ENCODE measurements around the gene PAN2.
A peak's percentile ranks its signal among the peaks of the same experiment; 100 is the strongest.
"Not testable (repeated sequence)": the region's sequence is repeated elsewhere in the genome, so short reads cannot be mapped to it uniquely, and the experiment has no call there.

PAN2 gene

GRCh38 chr12:56308714-56309113 is 25.1 kb downstream of the PAN2 start:
- DNase-seq (ENCODE audit: low read depth in 1 of 2, low spot score in 1 of 2) = no peak

GRCh38 chr12:56307221-56307965 is 26.4 kb downstream of the PAN2 start:
- DNase-seq (ENCODE audit: low read depth in 1 of 2, low spot score in 1 of 2) = no peak

GRCh38 chr12:56304872-56305590 is 28.8 kb downstream of the PAN2 start:
- DNase-seq (ENCODE audit: low read depth in 1 of 2, low spot score in 1 of 2) = no peak

DNA sequence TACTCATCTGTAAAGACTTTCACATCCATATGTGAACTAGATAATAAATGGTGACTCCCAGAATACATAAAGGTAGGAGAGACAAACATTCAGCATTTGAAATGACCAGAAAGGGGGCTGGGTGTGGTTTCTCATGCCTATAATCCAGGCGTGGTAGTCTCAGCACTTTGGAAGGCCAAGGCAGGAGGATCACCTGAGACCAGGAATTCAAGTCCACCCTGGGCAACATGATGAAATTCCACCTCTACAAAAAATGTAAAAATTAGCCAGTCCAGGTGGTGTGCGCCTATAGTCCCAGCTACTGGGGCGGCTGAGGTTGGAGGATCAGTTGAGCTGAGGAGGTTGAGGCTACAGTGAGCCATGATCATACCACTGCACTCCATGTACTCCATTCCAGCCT is 29.5 kb downstream of the PAN2 start:
- DNase-seq (ENCODE audit: low read depth in 1 of 2, low spot score in 1 of 2) = no peak

DNA sequence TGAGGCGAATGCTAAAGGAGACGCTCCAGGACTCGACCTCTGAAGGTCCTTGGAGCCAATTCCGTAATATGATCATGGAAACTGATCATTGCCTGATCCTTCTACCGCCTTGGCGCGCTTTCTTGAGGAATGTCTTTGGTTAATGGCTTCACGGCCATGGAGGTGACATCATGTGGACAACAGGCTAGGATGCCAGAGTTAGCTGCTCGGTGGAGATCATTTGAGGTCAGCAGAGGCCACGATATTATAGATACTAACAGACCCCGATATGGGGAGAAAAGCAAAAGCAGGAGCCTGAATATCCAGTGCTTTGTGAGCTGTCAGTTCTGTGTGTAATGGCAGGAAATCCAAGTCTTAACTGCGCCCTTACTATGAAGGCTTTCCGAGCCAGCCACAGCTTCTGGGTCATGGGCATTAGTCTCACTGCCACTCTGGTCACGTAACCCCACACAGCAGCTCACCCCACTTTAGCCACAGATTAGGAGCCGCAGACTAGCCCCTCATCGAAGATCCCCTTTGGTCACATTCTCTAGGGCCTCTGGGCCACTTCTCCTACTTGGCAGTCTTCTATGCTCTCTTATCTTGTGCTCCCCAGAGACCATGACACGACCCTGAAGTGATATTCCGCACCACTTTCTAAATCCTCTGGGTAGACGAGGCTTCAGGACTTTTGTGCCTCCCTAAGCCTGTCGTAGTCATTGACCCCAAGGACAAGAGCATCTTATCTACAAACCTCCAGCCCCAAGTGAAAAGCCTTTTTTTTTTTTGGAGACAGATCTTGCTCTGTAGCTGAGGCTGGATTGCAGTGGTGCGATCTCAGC is 32.9 kb downstream of the PAN2 start:
- no peak for DNase-seq (ENCODE audit: low read depth in 1 of 2, low spot score in 1 of 2)

DNA sequence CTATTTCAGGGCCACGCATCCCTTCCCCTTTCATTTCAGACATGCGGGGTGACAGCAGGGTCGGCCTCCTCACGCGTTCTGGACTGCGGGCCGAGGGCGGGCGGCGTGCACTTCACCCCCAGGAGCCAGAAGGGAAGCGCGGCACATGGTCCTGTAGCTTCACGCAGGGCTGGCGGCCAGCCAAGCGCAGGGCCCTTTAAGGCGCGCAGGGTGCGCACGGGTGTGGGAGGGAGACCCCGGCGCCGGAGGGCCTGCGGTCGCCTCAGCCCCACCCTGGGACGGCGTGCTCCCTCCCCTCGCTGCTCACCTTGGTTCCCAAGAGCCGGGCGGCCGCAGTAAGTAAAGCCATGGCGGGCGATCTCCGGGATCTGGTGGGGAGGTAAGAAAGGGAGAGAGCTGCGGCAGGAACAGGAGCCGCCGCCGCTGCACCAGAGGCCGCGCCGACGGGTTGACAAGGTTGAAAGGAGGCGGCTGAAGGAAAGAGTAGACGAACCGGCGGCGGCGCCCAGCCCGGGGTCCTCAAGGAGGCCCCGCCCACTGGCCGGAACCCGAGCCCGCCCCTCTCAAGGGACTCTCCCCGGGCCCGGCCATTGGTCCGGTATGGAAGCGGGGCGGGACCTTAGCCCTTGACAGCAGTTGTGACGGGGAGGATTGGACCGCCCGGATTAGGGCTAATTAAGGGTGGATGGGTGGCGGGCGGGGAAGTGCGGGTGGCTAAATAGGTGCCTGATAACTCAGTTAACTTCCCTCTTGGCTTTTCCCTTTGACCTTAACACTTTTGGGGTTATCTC is 33.8 kb downstream of the PAN2 start, which contains the start of gene CS:
TSS of gene CS (minus strand) at position 478 of the 791 bp plus-strand sequence. CDS start at position 349, 129 bp downstream.
- DNase-seq (ENCODE audit: low read depth in 1 of 2, low spot score in 1 of 2) = peak; percentile 93 to 98

DNA sequence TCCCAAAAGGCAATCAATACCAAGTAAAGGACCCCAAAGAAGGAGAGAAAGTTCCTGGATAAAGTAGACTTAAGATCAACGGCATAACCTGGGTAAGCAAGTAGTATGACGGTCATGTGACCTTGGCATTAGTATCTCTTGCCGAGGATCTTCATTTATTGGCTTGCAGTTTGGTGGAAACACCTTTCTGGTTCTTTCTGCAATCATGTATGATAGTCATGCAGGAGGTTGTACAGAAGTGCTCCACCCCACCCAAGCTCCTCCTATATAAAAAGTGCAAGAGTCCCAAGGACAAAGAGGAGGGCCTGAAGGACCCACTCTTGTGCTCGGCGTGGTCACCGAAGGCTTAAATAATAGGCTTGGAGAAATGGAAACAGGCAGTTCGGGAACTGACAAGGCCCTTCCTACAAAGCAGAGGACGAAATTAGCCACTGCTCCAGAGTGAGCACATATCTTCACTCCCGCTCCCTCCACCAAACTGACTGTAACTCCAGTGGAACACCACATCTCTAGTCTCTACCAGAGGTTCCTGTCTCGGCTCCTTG is 34.4 kb downstream of the PAN2 start:
- no peak for DNase-seq (ENCODE audit: low read depth in 1 of 2, low spot score in 1 of 2)

- DNase-seq (ENCODE audit: low read depth in 1 of 2, low spot score in 1 of 2) = no peak
Measured at GRCh38 chr12:56298828-56299227, 35.0 kb downstream of the PAN2 start.

GRCh38 chr12:56297400-56297799 is 36.4 kb downstream of the PAN2 start:
- no peak for DNase-seq (ENCODE audit: low read depth in 1 of 2, low spot score in 1 of 2)

GRCh38 chr12:56296295-56296694 is 37.5 kb downstream of the PAN2 start:
- DNase-seq (ENCODE audit: low read depth in 1 of 2, low spot score in 1 of 2) = no peak

- no peak for DNase-seq (ENCODE audit: low read depth in 1 of 2, low spot score in 1 of 2)
Measured at GRCh38 chr12:56293795-56294194, 40.0 kb downstream of the PAN2 start.

DNA sequence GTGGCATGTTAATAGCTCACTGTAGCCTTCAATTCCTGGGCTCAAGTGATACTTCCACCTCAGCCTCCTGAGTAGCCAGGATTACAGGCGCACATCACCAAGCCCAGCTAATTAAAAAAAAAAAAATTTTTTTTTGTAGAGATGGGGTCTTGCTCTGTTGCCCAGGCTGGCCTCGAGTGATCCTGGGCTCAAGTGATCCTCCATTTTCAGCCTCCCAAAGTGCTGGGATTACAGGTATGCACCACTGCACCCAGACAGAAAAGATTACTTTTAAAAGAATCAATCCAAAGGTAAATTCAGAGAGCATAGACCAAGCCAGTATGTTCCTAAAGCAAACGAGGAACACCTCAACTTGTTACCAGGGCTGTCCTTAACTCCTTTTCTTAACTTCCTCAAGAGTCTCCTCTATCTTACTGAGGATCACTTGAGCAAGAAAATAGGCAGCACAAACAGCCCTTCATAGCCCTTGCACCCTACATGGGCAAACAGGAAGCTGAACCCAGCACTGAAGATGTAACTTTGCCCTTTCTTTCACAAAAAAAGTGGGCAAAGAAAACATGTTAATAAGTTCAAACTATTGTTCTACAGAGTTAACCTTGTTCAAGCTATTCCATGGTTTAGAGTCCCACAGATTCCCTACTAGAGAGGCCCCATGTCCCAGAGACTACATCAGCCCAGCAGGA is 45.0 kb downstream of the PAN2 start:
- no peak for DNase-seq (ENCODE audit: low read depth in 1 of 2, low spot score in 1 of 2)

GRCh38 chr12:56286044-56286830 is 47.6 kb downstream of the PAN2 start:
- DNase-seq (ENCODE audit: low read depth in 1 of 2, low spot score in 1 of 2) = no peak

DNA sequence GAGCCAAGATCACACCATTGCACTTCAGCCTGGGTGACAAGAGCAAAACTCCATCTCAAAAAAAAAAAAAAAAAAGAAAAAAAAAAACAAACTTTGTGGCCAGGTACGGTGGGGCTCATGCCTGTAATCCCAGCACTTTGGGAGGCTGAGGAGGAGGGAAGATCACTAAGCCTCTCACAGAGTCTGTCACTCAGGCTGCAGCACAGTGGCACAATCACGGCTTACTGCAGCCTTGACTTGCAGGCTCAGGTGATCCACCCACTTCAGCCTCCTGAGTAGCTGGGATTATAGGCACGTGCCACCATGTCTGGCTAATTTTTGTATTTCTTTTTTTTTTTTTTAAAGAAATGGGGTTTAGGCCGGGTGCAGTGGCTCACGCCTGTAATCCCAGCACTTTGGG is 49.5 kb downstream of the PAN2 start:
- DNase-seq (ENCODE audit: low read depth in 1 of 2, low spot score in 1 of 2) = not testable (repeated sequence)

DNA sequence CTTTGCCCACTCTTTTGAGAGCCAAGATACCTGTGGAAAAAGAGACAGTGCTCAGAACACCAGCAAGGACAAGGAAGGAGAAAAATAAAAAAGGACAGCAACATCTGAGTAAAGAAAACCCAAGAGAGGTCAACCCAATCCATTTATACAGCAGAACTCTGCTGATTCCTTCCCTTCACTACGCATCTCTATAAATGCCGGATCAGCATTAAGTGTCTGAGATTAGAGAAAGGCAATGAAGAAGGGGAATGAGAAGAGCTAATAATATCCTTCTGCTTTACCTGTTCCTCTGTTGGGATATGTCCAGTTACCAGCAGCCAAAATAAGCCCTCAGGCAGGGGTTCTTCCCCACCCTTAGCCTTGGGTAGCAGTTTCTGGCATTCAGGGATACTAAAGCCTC is 51.2 kb downstream of the PAN2 start:
- no peak for DNase-seq (ENCODE audit: low read depth in 1 of 2, low spot score in 1 of 2)

GRCh38 chr12:56282030-56282429 is 51.8 kb downstream of the PAN2 start:
- no peak for DNase-seq (ENCODE audit: low read depth in 1 of 2, low spot score in 1 of 2)

- DNase-seq (ENCODE audit: low read depth in 1 of 2, low spot score in 1 of 2) = no peak
Measured at GRCh38 chr12:56280849-56281248, 53.0 kb downstream of the PAN2 start.

GRCh38 chr12:56278905-56279304 is 54.9 kb downstream of the PAN2 start:
- DNase-seq (ENCODE audit: low read depth in 1 of 2, low spot score in 1 of 2) = no peak

DNA sequence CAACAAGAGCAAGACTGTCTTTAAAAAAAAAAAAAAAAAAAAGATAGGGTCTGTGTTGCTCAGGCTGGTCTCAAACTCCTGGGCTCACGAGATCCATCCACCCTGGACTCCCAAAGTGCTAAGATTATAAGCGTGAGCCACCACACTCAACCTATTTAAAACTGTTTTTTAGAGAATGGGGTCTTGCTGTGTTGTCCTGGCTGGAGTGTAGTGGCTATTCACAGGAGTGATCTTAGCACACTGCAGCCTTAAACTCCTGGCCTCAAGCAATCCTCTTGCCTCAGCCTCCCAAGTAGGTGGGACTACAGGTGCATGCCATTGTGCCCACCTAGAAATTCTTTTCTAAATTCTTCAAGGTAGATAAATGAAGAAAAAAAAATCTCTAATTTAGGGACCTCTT is 59.5 kb downstream of the PAN2 start:
- no peak for DNase-seq (ENCODE audit: low read depth in 1 of 2, low spot score in 1 of 2)
